HT1080 (cell line): ENCODE measurements around the gene TMEM143. TPM values are rescaled to one million over a fixed set of nuclear protein-coding genes. Genes with fewer than 3 reads are reported as not detected.

ENCODE experiments used
- DNase-seq: peaks from one replicate; pipeline ENCODE4 v3.0.0-alpha.2; 2015; ENCODE audit warnings: low read depth
- total RNA-seq: library from RNA; depleted of rRNA; stranded (reverse); fragments of >200 nt; shearing (Covaris generic); gene quantifications from 2 replicates; pipeline ENCODE4 v1.2.3, GENCODE V29; 2014

The TMEM143 gene
- total RNA-seq, 1 experiment from 2014 or later = 5.1 TPM

- DNase-seq = no peak
Measured at GRCh38 chr19:48361912-48362311, 1.8 kb downstream of the TMEM143 start.

DNA sequence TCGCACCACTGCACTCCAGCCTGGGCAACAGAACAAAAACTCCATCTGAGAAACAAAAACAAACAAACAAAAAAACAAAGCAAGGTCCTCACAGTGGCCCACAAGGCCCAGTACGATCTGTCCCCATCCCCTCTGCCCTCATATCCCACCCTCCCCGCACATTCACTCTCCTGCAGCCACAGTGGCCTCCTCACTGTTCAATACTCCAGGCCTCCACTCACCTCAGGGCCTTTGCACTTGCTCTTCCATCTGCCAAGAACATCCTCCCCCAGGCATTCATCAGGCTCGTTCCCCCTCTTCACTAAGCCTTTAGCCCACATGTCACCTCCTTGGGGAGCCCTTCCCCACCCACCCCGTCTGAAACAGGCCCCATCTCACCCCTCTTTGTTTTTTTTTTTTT is 4.6 kb downstream of the TMEM143 start:
- DNase-seq = no peak

DNA sequence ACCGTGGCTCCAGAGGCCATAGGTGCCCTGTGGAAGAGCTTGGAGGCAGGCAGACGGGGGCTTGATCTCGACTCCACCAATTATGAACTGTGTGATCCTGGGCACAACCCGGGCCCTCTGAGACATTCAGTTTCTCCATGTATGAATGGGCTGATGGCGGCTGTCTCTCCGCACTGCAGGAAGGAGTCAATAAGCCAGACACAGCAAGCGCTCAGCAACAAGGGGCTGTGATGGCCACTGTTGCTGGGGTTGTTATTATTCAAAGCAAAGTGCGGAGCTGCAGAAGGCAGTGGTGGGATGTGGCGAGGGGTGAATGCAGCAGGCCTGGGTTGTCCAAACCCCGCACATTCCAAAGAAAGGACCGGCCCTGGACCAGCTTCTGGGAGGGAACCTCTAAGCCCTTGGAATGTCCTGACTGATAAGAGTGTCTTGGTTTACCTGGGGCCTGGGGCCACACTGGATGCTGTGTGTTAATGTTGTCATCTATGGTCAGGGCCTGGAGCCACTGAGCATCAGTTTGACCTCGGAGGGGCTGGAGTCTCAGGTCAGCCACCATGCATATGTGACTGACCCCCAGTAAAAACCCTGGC is 8.3 kb downstream of the TMEM143 start:
- DNase-seq = no peak

- peak; percentile 77 for DNase-seq
Measured at GRCh38 chr19:48354332-48354992, 9.3 kb downstream of the TMEM143 start.

- DNase-seq = peak; percentile 66
Measured at GRCh38 chr19:48353677-48354076, 10.1 kb downstream of the TMEM143 start.

- peak; percentile 51 for DNase-seq
Measured at GRCh38 chr19:48351341-48351752, 12.4 kb downstream of the TMEM143 start.

GRCh38 chr19:48350856-48351255 is 12.9 kb downstream of the TMEM143 start:
- no peak for DNase-seq

DNA sequence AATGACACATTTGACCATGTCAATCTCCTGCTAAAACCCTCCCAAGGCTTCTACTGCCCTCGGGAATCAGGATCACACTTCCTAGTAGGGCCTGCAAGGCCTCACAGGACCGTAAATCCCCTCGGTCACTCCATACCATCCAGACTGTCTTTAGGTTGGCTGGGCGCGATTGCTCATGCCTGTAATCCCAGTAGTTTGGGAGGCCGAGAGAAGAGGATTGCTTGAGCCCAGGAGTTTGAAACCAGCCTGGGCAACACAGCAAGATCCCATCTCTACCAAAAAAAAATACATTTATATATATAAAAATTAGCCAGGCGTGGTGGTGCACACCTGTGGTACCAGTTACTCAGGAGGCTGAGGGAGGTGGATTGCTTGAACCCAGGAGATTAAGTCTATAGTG is 15.0 kb downstream of the TMEM143 start:
- no peak for DNase-seq

GRCh38 chr19:48348045-48348444 is 15.7 kb downstream of the TMEM143 start:
- no peak for DNase-seq

- no peak for DNase-seq
Measured at GRCh38 chr19:48346191-48346590, 17.5 kb downstream of the TMEM143 start.

- DNase-seq = no peak
Measured at GRCh38 chr19:48344892-48345291, 18.8 kb downstream of the TMEM143 start.

DNA sequence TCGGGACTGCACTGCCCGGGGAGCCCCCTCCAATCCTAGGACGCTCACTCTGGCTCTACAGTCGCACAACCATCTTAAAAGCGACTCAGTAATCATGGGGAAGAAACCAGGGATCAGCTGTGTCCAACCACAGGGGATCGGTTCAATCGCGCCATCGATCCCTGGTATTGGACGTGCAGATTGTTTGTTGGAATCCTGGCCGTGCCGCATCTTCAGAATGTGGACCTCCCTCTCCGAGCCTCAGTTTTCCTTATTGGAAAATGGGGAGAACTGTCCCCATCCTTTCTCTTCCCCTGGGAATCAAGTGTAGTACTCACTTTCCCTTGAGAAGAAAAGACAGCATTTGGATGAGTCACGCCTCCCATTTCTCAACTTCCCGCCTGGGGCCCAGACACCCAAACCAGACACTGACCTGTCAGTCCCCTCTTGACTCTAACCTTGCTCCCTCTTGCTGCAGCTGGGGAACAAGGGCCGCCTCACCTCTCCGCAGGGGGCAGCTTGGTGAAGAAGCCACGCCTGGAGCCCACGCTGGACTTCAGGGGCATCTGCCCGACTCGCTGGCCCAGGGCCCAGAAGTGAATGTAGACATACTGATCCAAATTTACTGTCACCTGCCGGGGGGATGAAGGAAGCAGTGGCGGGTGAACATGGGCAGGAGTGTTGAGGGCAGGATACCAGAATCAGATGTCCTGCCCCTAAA is 20.7 kb downstream of the TMEM143 start:
- peak; percentile 80 for DNase-seq

GRCh38 chr19:48342414-48342738 is 21.4 kb downstream of the TMEM143 start:
- no peak for DNase-seq

- no peak for DNase-seq
Measured at GRCh38 chr19:48341515-48342413, 22.0 kb downstream of the TMEM143 start.

- peak; percentile 46 for DNase-seq
Measured at GRCh38 chr19:48340995-48341394, 22.7 kb downstream of the TMEM143 start.

DNA sequence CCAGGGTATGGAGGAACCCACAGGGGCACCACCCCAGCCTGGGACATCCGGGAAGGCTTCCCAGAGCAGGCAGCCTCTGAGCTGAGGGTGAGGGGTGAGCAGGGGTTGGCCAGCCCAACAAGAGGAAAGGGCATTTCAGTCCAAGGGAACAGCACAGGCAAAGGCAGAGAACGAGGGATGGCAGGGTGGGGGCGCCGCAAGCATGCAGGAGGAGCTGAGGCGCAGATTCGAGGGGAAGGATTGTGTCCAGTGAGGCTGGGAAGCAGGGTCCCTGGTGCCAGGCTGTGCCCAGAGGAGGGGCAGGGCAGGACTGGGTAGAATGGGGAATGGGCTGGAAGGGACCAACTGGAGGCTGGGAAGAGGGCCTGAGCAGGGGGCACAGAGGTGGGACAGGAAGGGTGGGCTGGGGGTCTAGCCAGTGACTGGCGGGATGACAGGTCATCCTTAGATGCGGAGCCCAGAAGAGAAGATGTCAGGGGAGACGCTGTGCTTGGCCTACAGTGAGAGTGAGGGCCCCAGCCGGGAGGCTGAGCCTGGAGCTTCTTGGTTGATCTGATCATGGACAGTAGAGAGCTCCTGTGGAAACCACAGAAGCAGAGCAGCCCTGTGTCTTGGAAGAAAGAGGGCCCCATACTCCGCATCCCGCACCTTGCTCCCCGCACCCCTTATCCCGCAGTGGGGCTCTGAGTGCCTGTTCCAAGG is 24.8 kb downstream of the TMEM143 start:
- DNase-seq = no peak

DNA sequence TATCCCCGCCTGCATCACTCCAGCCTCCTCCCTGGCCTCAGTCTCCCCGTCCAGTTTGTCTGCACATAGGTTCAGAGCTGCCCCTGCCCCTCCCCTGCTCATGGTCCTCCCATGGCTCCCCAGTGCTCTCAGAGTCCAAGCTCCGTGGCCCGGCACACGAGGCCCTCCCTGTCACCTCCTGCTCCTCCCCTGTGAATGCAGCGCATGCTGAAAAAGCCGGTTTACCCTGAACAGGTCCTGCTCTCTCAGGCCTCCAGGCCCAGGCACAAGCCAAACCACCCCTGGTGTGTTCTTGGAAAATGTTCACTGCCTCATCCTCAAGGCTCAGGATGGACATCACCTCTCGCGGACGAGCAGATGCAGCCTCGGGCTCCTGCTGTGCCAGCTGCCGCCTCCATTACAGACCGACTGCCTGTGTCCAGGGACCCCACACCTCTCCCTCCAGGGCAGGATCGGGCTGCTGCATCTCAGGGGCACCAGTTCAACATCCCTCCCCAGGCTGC is 25.4 kb downstream of the TMEM143 start:
- no peak for DNase-seq

GRCh38 chr19:48333467-48334384 is 30.0 kb downstream of the TMEM143 start:
- no peak for DNase-seq

DNA sequence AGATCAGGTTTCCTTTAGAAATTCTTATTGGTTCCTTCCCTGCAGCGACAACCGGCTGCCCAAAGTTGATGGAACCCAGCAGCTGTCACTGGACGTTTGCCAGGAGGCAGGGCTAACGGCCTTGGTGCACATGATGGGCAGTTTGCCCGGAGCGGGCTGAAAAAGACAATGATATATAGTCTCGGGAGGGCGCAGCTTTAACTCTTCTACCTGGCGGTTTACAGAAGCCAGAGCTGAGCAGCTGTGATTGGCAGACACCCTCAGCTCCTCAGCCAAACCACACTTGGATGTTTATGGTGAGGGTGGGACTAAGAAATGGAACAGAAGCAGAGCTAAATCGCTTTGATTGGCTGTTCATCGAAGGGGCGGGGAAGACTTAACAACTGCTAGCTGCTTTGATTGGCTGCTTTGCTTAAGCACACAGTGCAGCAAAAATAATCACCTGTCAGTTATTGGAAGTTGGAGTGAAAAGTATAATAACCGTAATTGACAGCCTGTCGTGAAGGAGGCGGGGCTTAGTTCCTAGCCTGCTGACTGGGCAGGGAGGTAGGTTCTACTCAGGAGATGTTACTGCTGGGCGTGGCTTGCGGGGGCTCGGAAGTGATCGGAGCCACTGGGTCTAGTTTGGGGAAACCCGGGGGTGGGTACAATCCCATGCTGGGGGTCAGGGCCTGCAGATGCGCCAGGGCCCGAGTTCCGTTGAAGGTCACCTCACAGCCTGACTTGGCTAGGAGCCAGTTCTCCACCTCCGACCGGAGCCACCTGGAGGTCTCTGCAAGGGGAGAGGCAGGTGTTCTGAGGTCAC is 30.9 kb downstream of the TMEM143 start:
- DNase-seq = peak; percentile 82
